SK-N-MC (cell line): Measurements from ENCODE around the gene KRT35.

Experiments
- EZH2 ChIP-seq: fragments of 200-600 bp; sonication (generic); IDR thresholded peaks from one replicate; pipeline ENCODE4 v1.6.1; 2017; ENCODE audit warnings: antibody characterized with exemption
- POLR2AphosphoS5 ChIP-seq: IDR thresholded peaks from 2 replicates; pipeline ENCODE4 v1.6.1; 2012; ENCODE audit warnings: mild to moderate bottlenecking, low read depth, low read length, borderline replicate concordance

GRCh38 chr17:41449008-41449407 lies 31.9 kb downstream of the KRT35 start:
- TF ChIP-seq EZH2 (no peak), POLR2AphosphoS5 (no peak)
